ENCODE results near the gene TRPV3. TPM values are rescaled to one million over a fixed set of nuclear protein-coding genes. Genes with fewer than 3 reads are reported as not detected.

The TRPV3 gene
- total and polyA plus RNA-seq, 2 donors (not counting 1 experiment from before 2014, with no cell fraction given): 0.20 to 0.99 TPM

DNA sequence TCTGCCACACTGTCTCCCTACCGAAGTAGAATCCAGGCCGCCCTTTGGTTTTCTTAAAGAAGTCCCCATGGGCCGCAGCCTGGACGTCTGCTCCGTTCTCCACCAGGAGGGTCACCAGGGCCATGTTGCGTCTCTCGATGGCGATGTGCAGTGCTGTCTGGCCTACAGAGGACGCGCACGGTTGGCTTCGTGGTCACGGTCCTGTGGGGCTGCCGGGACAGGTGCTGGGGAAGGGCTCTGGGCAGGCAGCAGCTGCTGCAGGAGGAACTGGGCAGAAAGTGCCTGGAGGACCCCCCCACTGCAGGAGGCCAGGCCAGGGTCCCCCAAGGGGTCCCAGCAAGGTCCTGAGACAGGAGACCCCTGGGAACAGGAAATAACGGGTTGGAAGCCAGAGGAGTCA, 32.6 kb upstream of the TRPV3 start:
- Histone ChIP-seq H2AFZ (ENCODE audit: low read length) (no peak overlapping the region), H3K27me3 (ENCODE audit: control insufficient read depth, insufficient read depth, low read length) (no peaks in the 10 kb centered on the region), H3K9ac (ENCODE audit: insufficient read depth, low read length) (no peak overlapping the region), H3K4me1 (ENCODE audit: control insufficient read depth, extremely low read depth, insufficient read depth, low read length) (no peaks in the 10 kb centered on the region), H3K79me2 (ENCODE audit: control insufficient read depth, insufficient read depth, low read length) (no peaks in the 10 kb centered on the region), H3K27ac (ENCODE audit: insufficient read depth, low read length) (no peak overlapping the region), H4K20me1 (ENCODE audit: control insufficient read depth, extremely low read depth, insufficient read depth, low read length) (no peaks in the 10 kb centered on the region), H3K4me2 (ENCODE audit: extremely low read depth, insufficient read depth, low read length) (no peak overlapping the region), H3K9me3 (ENCODE audit: control insufficient read depth, insufficient read depth, low read depth, low read length) (no peaks in the 10 kb centered on the region), H3K36me3 (ENCODE audit: control insufficient read depth, insufficient read depth, low read length) (peaks cover 3% of the 10 kb centered on the region), H3K4me3 (replicated peaks in 1 of 4; ENCODE audit: control extremely low read depth in 1 of 4, insufficient read depth in 1 of 4, low read depth in 3 of 4, low read length in 4 of 4) (no peak overlapping the region)
- no peak for DNase-seq (ENCODE audit: low read depth in 2 of 2)
- TF ChIP-seq, protein P1, sequence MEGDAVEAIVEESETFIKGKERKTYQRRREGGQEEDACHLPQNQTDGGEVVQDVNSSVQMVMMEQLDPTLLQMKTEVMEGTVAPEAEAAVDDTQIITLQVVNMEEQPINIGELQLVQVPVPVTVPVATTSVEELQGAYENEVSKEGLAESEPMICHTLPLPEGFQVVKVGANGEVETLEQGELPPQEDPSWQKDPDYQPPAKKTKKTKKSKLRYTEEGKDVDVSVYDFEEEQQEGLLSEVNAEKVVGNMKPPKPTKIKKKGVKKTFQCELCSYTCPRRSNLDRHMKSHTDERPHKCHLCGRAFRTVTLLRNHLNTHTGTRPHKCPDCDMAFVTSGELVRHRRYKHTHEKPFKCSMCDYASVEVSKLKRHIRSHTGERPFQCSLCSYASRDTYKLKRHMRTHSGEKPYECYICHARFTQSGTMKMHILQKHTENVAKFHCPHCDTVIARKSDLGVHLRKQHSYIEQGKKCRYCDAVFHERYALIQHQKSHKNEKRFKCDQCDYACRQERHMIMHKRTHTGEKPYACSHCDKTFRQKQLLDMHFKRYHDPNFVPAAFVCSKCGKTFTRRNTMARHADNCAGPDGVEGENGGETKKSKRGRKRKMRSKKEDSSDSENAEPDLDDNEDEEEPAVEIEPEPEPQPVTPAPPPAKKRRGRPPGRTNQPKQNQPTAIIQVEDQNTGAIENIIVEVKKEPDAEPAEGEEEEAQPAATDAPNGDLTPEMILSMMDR (conservative IDR thresholded peaks at IDR 0.05 in 1 of 2, IDR thresholded peaks at IDR 0.05 in 1 of 2; ENCODE audit: low read depth in 1 of 2, low read length in 2 of 2): no peak
- no peak for TF ChIP-seq EZH2 (IDR thresholded peaks at IDR 0.05; ENCODE audit: low read length, missing control alignments)

DNA sequence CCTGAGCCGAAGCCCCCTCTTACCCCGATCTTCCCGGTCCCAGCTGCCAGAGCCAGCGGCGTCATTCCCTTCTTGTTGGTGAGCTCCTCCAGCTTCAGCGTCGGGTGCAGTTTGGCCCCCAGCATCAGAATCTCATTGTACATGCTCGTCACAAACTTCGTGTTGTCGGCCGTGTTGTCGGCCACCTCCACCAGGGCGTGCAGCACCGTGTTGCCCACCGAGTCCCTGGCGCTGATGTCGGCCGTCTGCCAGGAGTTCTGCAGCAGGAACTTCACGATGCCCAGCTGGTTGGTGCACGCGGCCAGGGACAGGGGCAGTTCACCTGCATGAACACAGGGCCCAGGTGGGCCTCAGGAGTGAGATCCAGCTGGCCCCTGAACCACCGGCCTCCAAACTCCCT, 32.2 kb upstream of the TRPV3 start:
- H3K4me2 ChIP-seq (ENCODE audit: extremely low read depth, insufficient read depth, low read length): no peak overlapping the region
- no peak for DNase-seq (ENCODE audit: low read depth in 2 of 2)
- no peak overlapping the region for H3K4me3 ChIP-seq (replicated peaks in 1 of 4; ENCODE audit: control extremely low read depth in 1 of 4, insufficient read depth in 1 of 4, low read depth in 3 of 4, low read length in 4 of 4)
- no peaks in the 10 kb centered on the region for H3K27me3 ChIP-seq (ENCODE audit: control insufficient read depth, insufficient read depth, low read length)
- TF ChIP-seq, protein P1 (conservative IDR thresholded peaks at IDR 0.05 in 1 of 2, IDR thresholded peaks at IDR 0.05 in 1 of 2; ENCODE audit: low read depth in 1 of 2, low read length in 2 of 2): no peak
- TF ChIP-seq EZH2 (IDR thresholded peaks at IDR 0.05; ENCODE audit: low read length, missing control alignments): no peak
- no peaks in the 10 kb centered on the region for H3K4me1 ChIP-seq (ENCODE audit: control insufficient read depth, extremely low read depth, insufficient read depth, low read length)
- H3K27ac ChIP-seq (ENCODE audit: insufficient read depth, low read length): no peak overlapping the region
- no peak overlapping the region for H3K9ac ChIP-seq (ENCODE audit: insufficient read depth, low read length)
- no peaks in the 10 kb centered on the region for H4K20me1 ChIP-seq (ENCODE audit: control insufficient read depth, extremely low read depth, insufficient read depth, low read length)
- H2AFZ ChIP-seq (ENCODE audit: low read length): no peak overlapping the region
- no peaks in the 10 kb centered on the region for H3K79me2 ChIP-seq (ENCODE audit: control insufficient read depth, insufficient read depth, low read length)
- peaks cover 3% of the 10 kb centered on the region for H3K36me3 ChIP-seq (ENCODE audit: control insufficient read depth, insufficient read depth, low read length)
- H3K9me3 ChIP-seq (ENCODE audit: control insufficient read depth, insufficient read depth, low read depth, low read length): no peaks in the 10 kb centered on the region

DNA sequence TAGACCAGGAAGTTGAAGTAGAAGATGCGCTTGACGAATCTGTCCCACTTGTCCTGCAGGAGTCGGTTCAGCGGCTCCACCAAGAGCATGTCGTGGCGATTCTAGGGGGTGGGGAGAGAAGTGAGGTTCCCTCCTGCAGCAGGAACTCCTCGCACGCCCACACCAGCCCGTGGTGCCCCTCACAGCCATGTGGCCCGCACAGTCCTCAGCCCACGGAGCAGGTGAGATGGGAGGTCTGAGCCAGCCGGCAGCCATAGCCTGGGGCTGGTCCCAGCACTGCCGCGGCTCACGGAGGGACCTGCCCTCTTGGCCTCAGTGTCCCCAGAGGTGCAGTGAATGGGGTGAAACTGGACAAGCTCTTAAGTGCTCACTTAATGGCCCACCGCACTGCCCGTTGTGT, 28.2 kb upstream of the TRPV3 start:
- Histone ChIP-seq H3K9me3 (ENCODE audit: control insufficient read depth, insufficient read depth, low read depth, low read length) (no peaks in the 10 kb centered on the region), H3K27me3 (ENCODE audit: control insufficient read depth, insufficient read depth, low read length) (no peaks in the 10 kb centered on the region), H3K9ac (ENCODE audit: insufficient read depth, low read length) (no peak overlapping the region), H2AFZ (ENCODE audit: low read length) (no peak overlapping the region), H3K4me2 (ENCODE audit: extremely low read depth, insufficient read depth, low read length) (no peak overlapping the region), H3K36me3 (ENCODE audit: control insufficient read depth, insufficient read depth, low read length) (peaks cover 3% of the 10 kb centered on the region), H4K20me1 (ENCODE audit: control insufficient read depth, extremely low read depth, insufficient read depth, low read length) (no peaks in the 10 kb centered on the region), H3K4me1 (ENCODE audit: control insufficient read depth, extremely low read depth, insufficient read depth, low read length) (no peaks in the 10 kb centered on the region), H3K4me3 (replicated peaks in 1 of 4; ENCODE audit: control extremely low read depth in 1 of 4, insufficient read depth in 1 of 4, low read depth in 3 of 4, low read length in 4 of 4) (no peak overlapping the region), H3K27ac (ENCODE audit: insufficient read depth, low read length) (no peak overlapping the region), H3K79me2 (ENCODE audit: control insufficient read depth, insufficient read depth, low read length) (no peaks in the 10 kb centered on the region)
- no peak for DNase-seq (ENCODE audit: low read depth in 2 of 2)
- TF ChIP-seq, protein P1 (conservative IDR thresholded peaks at IDR 0.05 in 1 of 2, IDR thresholded peaks at IDR 0.05 in 1 of 2; ENCODE audit: low read depth in 1 of 2, low read length in 2 of 2): no peak
- no peak for TF ChIP-seq EZH2 (IDR thresholded peaks at IDR 0.05; ENCODE audit: low read length, missing control alignments)
